Measurements from ENCODE around the gene RTN4. TPM values are rescaled to one million over a fixed set of nuclear protein-coding genes. Genes with fewer than 3 reads are reported as not detected.

RTN4 gene
- total RNA-seq, 4 donors from 2014 or later: 234 to 395 (median 319) TPM

GRCh38 chr2:54960164-54960563, 90.1 kb downstream of the RTN4 start:
- TF ChIP-seq EP300 (IDR thresholded peaks at IDR 0.05): no peak
- TF ChIP-seq, protein P1, sequence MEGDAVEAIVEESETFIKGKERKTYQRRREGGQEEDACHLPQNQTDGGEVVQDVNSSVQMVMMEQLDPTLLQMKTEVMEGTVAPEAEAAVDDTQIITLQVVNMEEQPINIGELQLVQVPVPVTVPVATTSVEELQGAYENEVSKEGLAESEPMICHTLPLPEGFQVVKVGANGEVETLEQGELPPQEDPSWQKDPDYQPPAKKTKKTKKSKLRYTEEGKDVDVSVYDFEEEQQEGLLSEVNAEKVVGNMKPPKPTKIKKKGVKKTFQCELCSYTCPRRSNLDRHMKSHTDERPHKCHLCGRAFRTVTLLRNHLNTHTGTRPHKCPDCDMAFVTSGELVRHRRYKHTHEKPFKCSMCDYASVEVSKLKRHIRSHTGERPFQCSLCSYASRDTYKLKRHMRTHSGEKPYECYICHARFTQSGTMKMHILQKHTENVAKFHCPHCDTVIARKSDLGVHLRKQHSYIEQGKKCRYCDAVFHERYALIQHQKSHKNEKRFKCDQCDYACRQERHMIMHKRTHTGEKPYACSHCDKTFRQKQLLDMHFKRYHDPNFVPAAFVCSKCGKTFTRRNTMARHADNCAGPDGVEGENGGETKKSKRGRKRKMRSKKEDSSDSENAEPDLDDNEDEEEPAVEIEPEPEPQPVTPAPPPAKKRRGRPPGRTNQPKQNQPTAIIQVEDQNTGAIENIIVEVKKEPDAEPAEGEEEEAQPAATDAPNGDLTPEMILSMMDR (IDR thresholded peaks at IDR 0.05): no peak
- no peaks in the 10 kb centered on the region for H3K9me3 ChIP-seq
- no peaks in the 10 kb centered on the region for H3K27me3 ChIP-seq
- no peak overlapping the region for H3K4me3 ChIP-seq
- H3K36me3 ChIP-seq: no peaks in the 10 kb centered on the region
- no peak for DNase-seq (ENCODE audit: low spot score in 2 of 2)
- H3K27ac ChIP-seq: peak overlapping the region; percentile 40
- 89% methylated on average over 7 of the region's 7 CpGs for WGBS
- peaks cover 19% of the 10 kb centered on the region for H3K4me1 ChIP-seq

- no peak overlapping the region for H3K4me3 ChIP-seq
- TF ChIP-seq, protein P1 (IDR thresholded peaks at IDR 0.05): no peak
- TF ChIP-seq POLR2A (IDR thresholded peaks at IDR 0.05): no peak
- no peak for TF ChIP-seq EP300 (IDR thresholded peaks at IDR 0.05)
- TF ChIP-seq POLR2AphosphoS5 (IDR thresholded peaks at IDR 0.05): no peak
- WGBS: 91% methylated on average over 13 of the region's 14 CpGs
- H3K4me1 ChIP-seq: peaks cover 12% of the 10 kb centered on the region
- no peaks in the 10 kb centered on the region for H3K9me3 ChIP-seq
- no peak for DNase-seq (ENCODE audit: low spot score in 2 of 2)
- no peaks in the 10 kb centered on the region for H3K27me3 ChIP-seq
- no peak overlapping the region for H3K27ac ChIP-seq
- no peaks in the 10 kb centered on the region for H3K36me3 ChIP-seq
Observed at GRCh38 chr2:54958717-54959371, 91.4 kb downstream of the RTN4 start.

DNA sequence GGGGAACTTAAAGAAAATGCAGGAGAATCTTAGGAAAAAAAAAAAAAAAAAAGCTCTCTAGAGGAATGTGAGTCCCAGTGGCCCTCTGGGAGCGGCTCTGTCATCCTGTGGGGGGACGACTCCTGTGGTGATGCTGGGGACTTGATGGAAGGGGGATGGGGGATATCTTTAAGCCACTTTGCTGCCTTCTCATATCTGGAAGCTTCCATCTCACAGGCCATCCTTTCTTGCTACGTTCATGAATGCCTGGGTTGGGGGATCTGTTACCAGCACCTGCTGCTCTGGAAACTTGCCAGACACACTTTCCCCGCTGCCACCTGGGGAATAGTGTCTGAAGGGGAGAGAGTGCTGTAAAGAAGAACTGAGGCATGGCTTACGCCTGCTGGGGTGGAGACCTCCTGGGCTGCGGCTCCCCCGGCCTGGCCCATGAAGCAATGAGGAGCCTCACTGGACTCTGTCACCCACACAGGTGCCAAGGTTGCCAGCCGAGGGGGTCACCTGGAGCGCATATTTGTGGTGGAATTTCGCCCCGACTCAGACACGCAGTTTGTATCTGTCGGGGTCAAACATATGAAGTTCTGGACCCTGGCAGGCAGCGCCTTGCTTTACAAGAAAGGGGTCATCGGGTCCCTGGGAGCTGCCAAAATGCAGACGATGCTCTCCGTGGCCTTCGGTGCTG, 92.8 kb downstream of the RTN4 start:
- Histone ChIP-seq H3K27me3 (no peaks in the 10 kb centered on the region), H3K4me1 (peaks cover 2% of the 10 kb centered on the region), H3K9me3 (no peaks in the 10 kb centered on the region), H3K4me3 (no peak overlapping the region), H3K27ac (no peak overlapping the region), H3K36me3 (no peaks in the 10 kb centered on the region)
- TF ChIP-seq POLR2A (IDR thresholded peaks at IDR 0.05) (no peak), EP300 (IDR thresholded peaks at IDR 0.05) (no peak), POLR2AphosphoS5 (IDR thresholded peaks at IDR 0.05) (no peak)
- TF ChIP-seq, protein P1 (IDR thresholded peaks at IDR 0.05): no peak
- 89% methylated on average over 5 of the region's 18 CpGs for WGBS
- DNase-seq (ENCODE audit: low spot score in 2 of 2): no peak

DNA sequence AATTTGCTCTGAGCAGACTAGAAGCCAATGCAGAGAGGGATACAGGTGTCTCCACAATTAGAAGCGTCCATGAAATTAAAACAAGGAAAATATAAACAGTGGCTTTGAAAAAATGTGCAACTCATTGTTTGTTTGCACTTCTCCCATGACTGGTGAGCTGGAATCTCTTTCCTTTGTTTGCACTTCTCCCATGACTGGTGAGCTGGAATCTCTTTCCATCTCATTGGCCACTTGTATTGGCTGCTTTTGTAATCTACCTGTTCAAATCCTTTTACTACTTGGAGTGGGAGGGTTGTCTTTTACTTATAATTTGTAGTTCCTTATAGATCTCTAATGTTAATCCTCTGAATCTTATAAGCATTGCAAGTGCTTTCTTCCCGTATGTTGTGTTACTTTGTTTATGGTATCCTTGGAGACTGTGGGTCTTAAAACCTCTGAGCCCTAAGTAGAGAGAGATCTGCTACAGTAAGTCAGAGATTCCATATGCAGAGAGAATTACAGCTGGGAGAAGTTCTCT, 94.1 kb downstream of the RTN4 start:
- TF ChIP-seq POLR2A (IDR thresholded peaks at IDR 0.05) (no peak), EP300 (IDR thresholded peaks at IDR 0.05) (no peak), POLR2AphosphoS5 (IDR thresholded peaks at IDR 0.05) (no peak)
- TF ChIP-seq, protein P1 (IDR thresholded peaks at IDR 0.05): no peak
- Histone ChIP-seq H3K4me1 (peaks cover 2% of the 10 kb centered on the region), H3K9me3 (no peaks in the 10 kb centered on the region), H3K36me3 (no peaks in the 10 kb centered on the region), H3K27me3 (no peaks in the 10 kb centered on the region), H3K4me3 (no peak overlapping the region), H3K27ac (no peak overlapping the region)
- WGBS: 61% methylated on average over 2 of the region's 2 CpGs
- no peak for DNase-seq (ENCODE audit: low spot score in 2 of 2)

GRCh38 chr2:54955358-54956110, 94.7 kb downstream of the RTN4 start:
- WGBS: 75% methylated on average over 9 of the region's 9 CpGs
- Histone ChIP-seq H3K9me3 (no peaks in the 10 kb centered on the region), H3K4me3 (no peak overlapping the region), H3K36me3 (no peaks in the 10 kb centered on the region), H3K27ac (no peak overlapping the region), H3K4me1 (peaks cover 2% of the 10 kb centered on the region), H3K27me3 (no peaks in the 10 kb centered on the region)
- DNase-seq (ENCODE audit: low spot score in 2 of 2): no peak
- TF ChIP-seq EP300 (IDR thresholded peaks at IDR 0.05): no peak
- TF ChIP-seq POLR2AphosphoS5 (IDR thresholded peaks at IDR 0.05): no peak
- TF ChIP-seq, protein P1 (IDR thresholded peaks at IDR 0.05): no peak
- TF ChIP-seq POLR2A (IDR thresholded peaks at IDR 0.05): no peak
